Transverse colon (tissue), 4 donors: Measurements from ENCODE around the gene AP1S2.

Experiments
- CTCF ChIP-seq, 5 experiments: fragments of 200-600 bp in 3 of 5; fragments of 450-650 bp in 2 of 5; sonication (generic) in 3 of 5; IDR thresholded peaks; 1 replicate in 2 of 5; 2 replicates in 3 of 5; pipeline ENCODE4 v1.5.1; 2016 to 2017; ENCODE audit warnings: antibody characterized with exemption in 5 of 5, inconsistent platforms in 3 of 5, mild to moderate bottlenecking in 2 of 5, moderate library complexity in 1 of 5
- EP300 ChIP-seq: sonication (generic); formaldehyde crosslinking; IDR thresholded peaks from one replicate; pipeline ENCODE4 v1.6.1; 2017; ENCODE audit warnings: antibody characterized with exemption, low read depth
- POLR2A ChIP-seq: fragments of 450-650 bp; IDR thresholded peaks from one replicate; pipeline ENCODE4 v1.6.1; 2016; ENCODE audit warnings: antibody characterized with exemption, mild to moderate bottlenecking, moderate library complexity
- POLR2AphosphoS5 ChIP-seq, 3 donors: sonication (generic); formaldehyde crosslinking; IDR thresholded peaks; one replicate each; pipeline ENCODE4 v1.6.1; 2016; ENCODE audit warnings: antibody characterized with exemption in 3 of 3

DNA sequence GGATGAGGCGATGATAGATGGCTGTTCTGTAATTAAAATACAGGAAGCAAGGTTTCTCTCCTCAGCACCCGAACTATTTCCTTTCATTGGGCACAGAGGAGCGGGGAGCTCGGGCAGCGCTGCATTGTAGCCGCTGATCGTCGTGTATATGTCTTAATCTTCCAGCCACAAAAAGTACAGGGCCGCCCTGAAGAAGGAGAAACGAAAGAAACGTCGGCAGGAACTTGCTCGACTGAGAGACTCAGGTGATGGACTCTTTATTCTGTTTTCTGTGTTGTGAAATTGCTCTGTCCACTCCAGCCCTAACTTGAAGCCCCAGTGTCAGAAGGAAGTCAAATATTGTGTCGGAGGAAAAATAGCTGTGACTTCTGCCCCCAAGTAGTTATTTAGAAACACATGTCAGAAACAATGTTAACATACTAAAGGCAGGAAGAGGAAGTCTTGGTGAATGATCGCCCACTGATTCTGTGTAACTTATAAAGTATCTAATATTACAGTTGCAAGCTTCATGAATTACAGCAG lies 63.8 kb downstream of the AP1S2 start:
- no peak for TF ChIP-seq CTCF (IDR thresholded peaks at IDR 0.05)
- no peak for TF ChIP-seq POLR2AphosphoS5 (IDR thresholded peaks at IDR 0.05)
- TF ChIP-seq POLR2A: no peak
- no peak for TF ChIP-seq EP300
